PC-9 (cell line): ENCODE data around the gene ANXA11. TPM values are rescaled to one million over a fixed set of nuclear protein-coding genes. Genes with fewer than 3 reads are reported as not detected.
"Not testable (repeated sequence)": the region's sequence is repeated elsewhere in the genome, so short reads cannot be mapped to it uniquely, and the experiment has no call there.

Source experiments
- BruUV-seq: library from RNA; stranded (reverse); fragments of 400-500 nt; replicated peaks from 2 replicates; lab custom pipeline; 2021; lab: Mats Ljungman, UMichigan
- CTCF ChIA-PET: fragments of 300-600 bp; sonication (Branson Sonifier 250); formaldehyde crosslinking; loops from one replicate; lab custom pipeline; 2022; ENCODE audit warnings: antibody characterized with exemption; lab: Charles Lee
- POLR2A ChIA-PET: fragments of 300-600 bp; sonication (Branson Sonifier 250); formaldehyde crosslinking; loops from one replicate; lab custom pipeline; 2022; ENCODE audit warnings: antibody characterized with exemption; ENCODE audit not compliant: unreplicated experiment; lab: Charles Lee
- DNase-seq, 2 experiments: peaks; one replicate each; pipeline versions ENCODE4 v3.0.0 to v3.0.0-alpha.2; 2015 to 2022; ENCODE audit warnings: mixed read lengths in 1 of 2
- H2AFZ ChIP-seq: fragments of 200-600 bp; sonication (generic); 2 replicates; pipeline ENCODE4 v1.8.1; 2017; ENCODE audit warnings: antibody characterized with exemption
- H3F3A ChIP-seq: fragments of 200-600 bp; sonication (generic); 2 replicates; pipeline ENCODE4 v1.8.1; 2017; ENCODE audit warnings: antibody characterized with exemption, mild to moderate bottlenecking, low read depth; ENCODE audit not compliant: insufficient read depth
- H3K27ac ChIP-seq: fragments of 200-600 bp; sonication (generic); 2 replicates; pipeline ENCODE4 v1.6.1; 2016; ENCODE audit warnings: mixed run types
- H3K27me3 ChIP-seq: fragments of 200-600 bp; sonication (generic); 2 replicates; pipeline ENCODE4 v1.6.1; 2016; ENCODE audit warnings: low read depth, mixed run types; ENCODE audit not compliant: insufficient read depth
- H3K36me3 ChIP-seq: fragments of 200-600 bp; sonication (generic); 2 replicates; pipeline ENCODE4 v1.6.1; 2016; ENCODE audit warnings: low read depth, mixed run types
- H3K4me1 ChIP-seq: fragments of 200-600 bp; sonication (generic); replicated peaks from 2 replicates; pipeline ENCODE4 v1.6.1; 2016; ENCODE audit warnings: mixed run types; ENCODE audit not compliant: insufficient read depth
- H3K4me2 ChIP-seq: fragments of 200-600 bp; sonication (generic); 2 replicates; pipeline ENCODE4 v1.6.1; 2017; ENCODE audit warnings: mixed run types
- H3K4me3 ChIP-seq: fragments of 200-600 bp; sonication (generic); 2 replicates; pipeline ENCODE4 v1.6.1; 2016; ENCODE audit warnings: mixed run types
- H3K79me2 ChIP-seq: fragments of 200-600 bp; sonication (generic); 2 replicates; pipeline ENCODE4 v1.6.1; 2017; ENCODE audit warnings: low read depth, mixed run types
- H3K9me2 ChIP-seq: fragments of 200-600 bp; sonication (generic); 2 replicates; pipeline ENCODE4 v1.8.1; 2017; ENCODE audit warnings: mild to moderate bottlenecking; ENCODE audit not compliant: insufficient read depth
- H3K9me3 ChIP-seq: fragments of 200-600 bp; sonication (generic); 2 replicates; pipeline ENCODE4 v1.8.1; 2016; ENCODE audit warnings: low read depth; ENCODE audit not compliant: insufficient read depth
- H4K20me1 ChIP-seq: fragments of 200-600 bp; sonication (generic); 2 replicates; pipeline ENCODE4 v1.8.1; 2017; ENCODE audit not compliant: insufficient read depth
- CTCF ChIP-seq: fragments of 200-600 bp; sonication (generic); conservative IDR thresholded peaks from 2 replicates; pipeline ENCODE4 v1.6.1; 2017; ENCODE audit warnings: mixed run types, antibody characterized with exemption, mild to moderate bottlenecking, moderate library complexity
- EZH2 ChIP-seq: fragments of 200-600 bp; sonication (generic); IDR thresholded peaks from 2 replicates; pipeline ENCODE4 v1.8.0; 2017; ENCODE audit warnings: antibody characterized with exemption, low read depth
- intact Hi-C: fragments of 100-400 bp; cut with micrococcal nuclease; formaldehyde crosslinking; loops from one replicate; pipeline ENCODE4 v1.10.0; 2022; ENCODE audit not compliant: unreplicated experiment
- total RNA-seq: library from RNA; stranded (reverse); gene quantifications from 2 replicates; pipeline ENCODE4 v1.2.3, GENCODE V29; 2021

ANXA11 gene
- total RNA-seq, 1 experiment from 2014 or later = 318 TPM

- POLR2A ChIA-PET = interaction anchor here (0.6 to 1.8 kb wide), 4 partner anchors 40 to 909 kb away, joined by 3 to 10 read pairs (median 7); no protein-coding TSS in a partner anchor
- CTCF ChIA-PET = interaction anchor here (0.7 to 0.9 kb wide), 3 partner anchors 37 to 302 kb away, joined by 5 to 7 read pairs (median 6); no protein-coding TSS in a partner anchor
- Histone ChIP-seq H4K20me1 (peaks cover 51% of the 10 kb centered on the region), H3K9me2 (no peaks in the 10 kb centered on the region), H3K27ac (peak overlapping the region; percentile 98), H2AFZ (no peak overlapping the region), H3K4me1 (peaks cover 71% of the 10 kb centered on the region), H3K79me2 (peaks cover 94% of the 10 kb centered on the region), H3K4me3 (peak overlapping the region; percentile 92), H3K4me2 (peak overlapping the region; percentile 94), H3F3A (peaks cover 70% of the 10 kb centered on the region), H3K27me3 (no peaks in the 10 kb centered on the region), H3K9me3 (no peaks in the 10 kb centered on the region), H3K36me3 (peaks cover 22% of the 10 kb centered on the region; the same call in 1 of the 2 replicates)
- intact Hi-C loops = loop anchor here (10.0 kb wide), 2 partner anchors 128 to 262 kb away; partner anchors contain the start of gene TMEM254
- peak; percentile 72 to 83 for DNase-seq
- TF ChIP-seq CTCF (no peak; the same call in 1 of the 2 replicates), EZH2 (no peak)
- no TSS peak for BruUV-seq
These were observed 2.2 kb downstream of the ANXA11 start for GRCh38 chr10:80202934-80203834.

- H3K79me2 ChIP-seq = peaks cover 94% of the 10 kb centered on the region
- intact Hi-C loops = loop anchor here (10.0 kb wide), 2 partner anchors 128 to 262 kb away; partner anchors contain the start of gene TMEM254
- DNase-seq, H3K27me3 ChIP-seq, CTCF ChIA-PET, H3K9me3 ChIP-seq, H2AFZ ChIP-seq, H3K9me2 ChIP-seq, BruUV-seq: not testable (repeated sequence)
- peak overlapping the region; percentile 94 for H3K4me2 ChIP-seq
- H3K36me3 ChIP-seq = peaks cover 22% of the 10 kb centered on the region; the same call in 1 of the 2 replicates
- peaks cover 77% of the 10 kb centered on the region for H3K4me1 ChIP-seq
- peak overlapping the region; percentile 98 for H3K27ac ChIP-seq
- H3F3A ChIP-seq = peaks cover 72% of the 10 kb centered on the region
- peak overlapping the region; percentile 1; the same call in 1 of the 2 replicates for H3K4me3 ChIP-seq
- H4K20me1 ChIP-seq = peaks cover 56% of the 10 kb centered on the region
- POLR2A ChIA-PET = interaction anchor here (0.6 to 1.0 kb wide), 3 partner anchors 10 to 44 kb away, joined by 4 to 9 read pairs (median 4); no protein-coding TSS in a partner anchor
These were observed 2.8 kb downstream of the ANXA11 start for GRCh38 chr10:80202530-80202929.

GRCh38 chr10:80201608-80202141, 3.7 kb downstream of the ANXA11 start:
- Histone ChIP-seq H3K4me2 (peak overlapping the region; percentile 94), H2AFZ (no peak overlapping the region), H3K9me2 (no peaks in the 10 kb centered on the region), H3F3A (peaks cover 74% of the 10 kb centered on the region), H3K27ac (no peak overlapping the region), H4K20me1 (peaks cover 62% of the 10 kb centered on the region), H3K36me3 (peaks cover 22% of the 10 kb centered on the region; the same call in 1 of the 2 replicates), H3K4me3 (no peak overlapping the region), H3K4me1 (peaks cover 82% of the 10 kb centered on the region), H3K79me2 (peaks cover 100% of the 10 kb centered on the region), H3K9me3 (no peaks in the 10 kb centered on the region), H3K27me3 (no peaks in the 10 kb centered on the region)
- CTCF ChIA-PET = interaction anchor here (0.6 kb wide), 1 partner anchor 48 kb away, joined by 4 read pairs; no protein-coding TSS in a partner anchor
- POLR2A ChIA-PET = interaction anchor here (0.6 to 1.0 kb wide), 4 partner anchors 10 to 43 kb away, joined by 4 to 9 read pairs (median 4); no protein-coding TSS in a partner anchor
- DNase-seq = no peak
- TF ChIP-seq CTCF (no peak), EZH2 (no peak)
- no TSS peak for BruUV-seq
- intact Hi-C loops = loop anchor here (10.0 kb wide), 2 partner anchors 127 to 263 kb away; partner anchors contain the start of gene TMEM254
